Measurements from ENCODE around the gene TNRC6A.
"Not testable (repeated sequence)": the region's sequence is repeated elsewhere in the genome, so short reads cannot be mapped to it uniquely, and the experiment has no call there.

Gene TNRC6A

GRCh38 chr16:24699151-24699723 lies 30.2 kb upstream of the TNRC6A start:
- Histone ChIP-seq H3K4me3 (ENCODE audit: low read length) (no peak overlapping the region), H3K27ac (ENCODE audit: low read depth, low read length) (peak overlapping the region; percentile 43)

GRCh38 chr16:24700549-24701392 lies 28.7 kb upstream of the TNRC6A start:
- no peak overlapping the region for H3K4me3 ChIP-seq (ENCODE audit: low read length)
- peak overlapping the region; percentile 90 for H3K27ac ChIP-seq (ENCODE audit: low read depth, low read length)
- peaks cover 11% of the 10 kb centered on the region for H3K4me1 ChIP-seq (ENCODE audit: control insufficient read depth, insufficient read depth, low read length)
- H3K9ac ChIP-seq (ENCODE audit: low read length): no peak overlapping the region
- no peaks in the 10 kb centered on the region for H3K36me3 ChIP-seq (ENCODE audit: control insufficient read depth, insufficient read depth, low read length)
- no peaks in the 10 kb centered on the region for H3K27me3 ChIP-seq (ENCODE audit: control insufficient read depth, insufficient read depth, low read length)

More at GRCh38 chr16:24699151-24699723, 30.2 kb upstream of the TNRC6A start:
- Histone ChIP-seq H3K36me3 (ENCODE audit: control insufficient read depth, insufficient read depth, low read length) (no peaks in the 10 kb centered on the region), H3K27me3 (ENCODE audit: control insufficient read depth, insufficient read depth, low read length) (no peaks in the 10 kb centered on the region), H3K9ac (ENCODE audit: low read length) (no peak overlapping the region), H3K4me1 (ENCODE audit: control insufficient read depth, insufficient read depth, low read length) (peaks cover 10% of the 10 kb centered on the region)

- Histone ChIP-seq H3K4me3 (ENCODE audit: low read length) (no peak overlapping the region), H3K36me3 (ENCODE audit: control insufficient read depth, insufficient read depth, low read length) (no peaks in the 10 kb centered on the region), H3K27me3 (ENCODE audit: control insufficient read depth, insufficient read depth, low read length) (no peaks in the 10 kb centered on the region), H3K4me1 (ENCODE audit: control insufficient read depth, insufficient read depth, low read length) (peaks cover 13% of the 10 kb centered on the region), H3K9ac (ENCODE audit: low read length) (no peak overlapping the region), H3K27ac (ENCODE audit: low read depth, low read length) (peak overlapping the region; percentile 63)
Measured at GRCh38 chr16:24701521-24701951, 27.9 kb upstream of the TNRC6A start.

- not testable (repeated sequence) for H3K36me3 ChIP-seq (ENCODE audit: control insufficient read depth, insufficient read depth, low read length); H3K27me3 ChIP-seq (ENCODE audit: control insufficient read depth, insufficient read depth, low read length); H3K4me3 ChIP-seq (ENCODE audit: low read length); H3K27ac ChIP-seq (ENCODE audit: low read depth, low read length); H3K9ac ChIP-seq (ENCODE audit: low read length); H3K4me1 ChIP-seq (ENCODE audit: control insufficient read depth, insufficient read depth, low read length)
Measured at GRCh38 chr16:24707760-24708159, 21.7 kb upstream of the TNRC6A start.

- Histone ChIP-seq H3K9ac (ENCODE audit: low read length) (no peak overlapping the region), H3K4me3 (ENCODE audit: low read length) (no peak overlapping the region), H3K4me1 (ENCODE audit: control insufficient read depth, insufficient read depth, low read length) (peaks cover 6% of the 10 kb centered on the region), H3K27ac (ENCODE audit: low read depth, low read length) (no peak overlapping the region), H3K27me3 (ENCODE audit: control insufficient read depth, insufficient read depth, low read length) (no peaks in the 10 kb centered on the region), H3K36me3 (ENCODE audit: control insufficient read depth, insufficient read depth, low read length) (no peaks in the 10 kb centered on the region)
Measured at GRCh38 chr16:24713379-24713778, 16.1 kb upstream of the TNRC6A start.

GRCh38 chr16:24717411-24717810 lies 12.0 kb upstream of the TNRC6A start:
- Histone ChIP-seq H3K36me3 (ENCODE audit: control insufficient read depth, insufficient read depth, low read length) (no peaks in the 10 kb centered on the region), H3K27ac (ENCODE audit: low read depth, low read length) (no peak overlapping the region), H3K27me3 (ENCODE audit: control insufficient read depth, insufficient read depth, low read length) (no peaks in the 10 kb centered on the region), H3K9ac (ENCODE audit: low read length) (no peak overlapping the region), H3K4me3 (ENCODE audit: low read length) (no peak overlapping the region), H3K4me1 (ENCODE audit: control insufficient read depth, insufficient read depth, low read length) (peaks cover 6% of the 10 kb centered on the region)

GRCh38 chr16:24718967-24719521 lies 10.4 kb upstream of the TNRC6A start:
- Histone ChIP-seq H3K4me1 (ENCODE audit: control insufficient read depth, insufficient read depth, low read length) (peaks cover 6% of the 10 kb centered on the region), H3K27ac (ENCODE audit: low read depth, low read length) (no peak overlapping the region), H3K27me3 (ENCODE audit: control insufficient read depth, insufficient read depth, low read length) (no peaks in the 10 kb centered on the region), H3K9ac (ENCODE audit: low read length) (no peak overlapping the region), H3K4me3 (ENCODE audit: low read length) (no peak overlapping the region), H3K36me3 (ENCODE audit: control insufficient read depth, insufficient read depth, low read length) (no peaks in the 10 kb centered on the region)

GRCh38 chr16:24721830-24722238 lies 7.6 kb upstream of the TNRC6A start:
- Histone ChIP-seq H3K9ac (ENCODE audit: low read length) (no peak overlapping the region), H3K4me1 (ENCODE audit: control insufficient read depth, insufficient read depth, low read length) (peaks cover 6% of the 10 kb centered on the region), H3K36me3 (ENCODE audit: control insufficient read depth, insufficient read depth, low read length) (no peaks in the 10 kb centered on the region), H3K27me3 (ENCODE audit: control insufficient read depth, insufficient read depth, low read length) (no peaks in the 10 kb centered on the region), H3K4me3 (ENCODE audit: low read length) (no peak overlapping the region), H3K27ac (ENCODE audit: low read depth, low read length) (no peak overlapping the region)

- no peak overlapping the region for H3K27ac ChIP-seq (ENCODE audit: low read depth, low read length)
- H3K9ac ChIP-seq (ENCODE audit: low read length): no peak overlapping the region
- no peaks in the 10 kb centered on the region for H3K27me3 ChIP-seq (ENCODE audit: control insufficient read depth, insufficient read depth, low read length)
Measured at GRCh38 chr16:24723663-24724062, 5.8 kb upstream of the TNRC6A start.

GRCh38 chr16:24728011-24728410 lies 1.4 kb upstream of the TNRC6A start:
- Histone ChIP-seq H3K9ac (ENCODE audit: low read length) (no peak overlapping the region), H3K4me3 (ENCODE audit: low read length) (no peak overlapping the region), H3K4me1 (ENCODE audit: control insufficient read depth, insufficient read depth, low read length) (peaks cover 14% of the 10 kb centered on the region), H3K27ac (ENCODE audit: low read depth, low read length) (no peak overlapping the region), H3K27me3 (ENCODE audit: control insufficient read depth, insufficient read depth, low read length) (no peaks in the 10 kb centered on the region), H3K36me3 (ENCODE audit: control insufficient read depth, insufficient read depth, low read length) (no peaks in the 10 kb centered on the region)

More at GRCh38 chr16:24723663-24724062, 5.8 kb upstream of the TNRC6A start:
- no peak overlapping the region for H3K4me3 ChIP-seq (ENCODE audit: low read length)
- H3K4me1 ChIP-seq (ENCODE audit: control insufficient read depth, insufficient read depth, low read length): peaks cover 1% of the 10 kb centered on the region
- no peaks in the 10 kb centered on the region for H3K36me3 ChIP-seq (ENCODE audit: control insufficient read depth, insufficient read depth, low read length)

GRCh38 chr16:24728891-24729242 lies 584 bp upstream of the TNRC6A start:
- H3K36me3 ChIP-seq (ENCODE audit: control insufficient read depth, insufficient read depth, low read length): no peaks in the 10 kb centered on the region
- H3K9ac ChIP-seq (ENCODE audit: low read length): peak overlapping the region; percentile 51
- peak overlapping the region; percentile 98 for H3K27ac ChIP-seq (ENCODE audit: low read depth, low read length)

GRCh38 chr16:24729951-24730815 lies 732 bp downstream of the TNRC6A start:
- Histone ChIP-seq H3K9ac (ENCODE audit: low read length) (peak overlapping the region; percentile 80), H3K4me3 (ENCODE audit: low read length) (peak overlapping the region; percentile 95), H3K4me1 (ENCODE audit: control insufficient read depth, insufficient read depth, low read length) (peaks cover 24% of the 10 kb centered on the region), H3K27me3 (ENCODE audit: control insufficient read depth, insufficient read depth, low read length) (no peaks in the 10 kb centered on the region), H3K36me3 (ENCODE audit: control insufficient read depth, insufficient read depth, low read length) (no peaks in the 10 kb centered on the region), H3K27ac (ENCODE audit: low read depth, low read length) (peak overlapping the region; percentile 98)

More at GRCh38 chr16:24728891-24729242, 584 bp upstream of the TNRC6A start:
- H3K4me1 ChIP-seq (ENCODE audit: control insufficient read depth, insufficient read depth, low read length): peaks cover 14% of the 10 kb centered on the region
- H3K4me3 ChIP-seq (ENCODE audit: low read length): peak overlapping the region; percentile 95
- no peaks in the 10 kb centered on the region for H3K27me3 ChIP-seq (ENCODE audit: control insufficient read depth, insufficient read depth, low read length)

Measured in rectal smooth muscle tissue (tissue), 1 donor.